ENCODE measurements around the gene DIPK1B. TPM values are rescaled to one million over a fixed set of nuclear protein-coding genes. Genes with fewer than 3 reads are reported as not detected.

Gene DIPK1B
- total RNA-seq, 2 donors from 2014 or later: 45.1 to 45.7 TPM

- H3K4me1 ChIP-seq: peaks cover 0 to 41% of the 10 kb centered on the region in 2 donors
- H3K4me3 ChIP-seq: peak overlapping the region; percentile 48 to 66
- peaks cover 58% of the 10 kb centered on the region for H3K36me3 ChIP-seq
- DNase-seq (ENCODE audit: low spot score): no peak
- TF ChIP-seq CTCF (IDR thresholded peaks at IDR 0.05): no peak
- H3K27ac ChIP-seq: peak overlapping the region; percentile 16 to 76
- H3K27me3 ChIP-seq: no peaks in the 10 kb centered on the region
- no peaks in the 10 kb centered on the region for H3K9me3 ChIP-seq
These were observed 43.2 kb upstream of the DIPK1B start for GRCh38 chr9:136668983-136669790.

GRCh38 chr9:136669791-136670464 is 42.4 kb upstream of the DIPK1B start:
- peaks cover 0 to 40% of the 10 kb centered on the region in 2 donors for H3K4me1 ChIP-seq
- H3K9me3 ChIP-seq: no peaks in the 10 kb centered on the region
- H3K4me3 ChIP-seq: peak overlapping the region; percentile 30 to 66
- TF ChIP-seq CTCF (IDR thresholded peaks at IDR 0.05): no peak
- no peaks in the 10 kb centered on the region for H3K27me3 ChIP-seq
- no peak for DNase-seq (ENCODE audit: low spot score)
- H3K27ac ChIP-seq: peak overlapping the region in 1 of 2 donors; percentile 76
- peaks cover 55% of the 10 kb centered on the region for H3K36me3 ChIP-seq

- peaks cover 50% of the 10 kb centered on the region for H3K36me3 ChIP-seq
- H3K4me3 ChIP-seq: peak overlapping the region; percentile 30 to 66
- H3K9me3 ChIP-seq: no peaks in the 10 kb centered on the region
- no peak for TF ChIP-seq CTCF (IDR thresholded peaks at IDR 0.05)
- no peak for DNase-seq (ENCODE audit: low spot score)
- peak overlapping the region in 1 of 2 donors; percentile 76 for H3K27ac ChIP-seq
- peaks cover 0 to 35% of the 10 kb centered on the region in 2 donors for H3K4me1 ChIP-seq
- no peaks in the 10 kb centered on the region for H3K27me3 ChIP-seq
These were observed 41.7 kb upstream of the DIPK1B start for GRCh38 chr9:136670576-136671253.

GRCh38 chr9:136671254-136671614 is 41.1 kb upstream of the DIPK1B start:
- peak overlapping the region in 1 of 2 donors; percentile 3 for H3K4me3 ChIP-seq
- no peak for TF ChIP-seq CTCF (IDR thresholded peaks at IDR 0.05)
- no peaks in the 10 kb centered on the region for H3K27me3 ChIP-seq
- no peak for DNase-seq (ENCODE audit: low spot score)
- peaks cover 0 to 33% of the 10 kb centered on the region in 2 donors for H3K4me1 ChIP-seq
- H3K36me3 ChIP-seq: peaks cover 54% of the 10 kb centered on the region
- H3K9me3 ChIP-seq: no peaks in the 10 kb centered on the region
- H3K27ac ChIP-seq: peak overlapping the region in 1 of 2 donors; percentile 45

- Histone ChIP-seq H3K36me3 (peaks cover 59% of the 10 kb centered on the region), H3K27ac (peak overlapping the region; percentile 43 to 45), H3K27me3 (no peaks in the 10 kb centered on the region), H3K9me3 (no peaks in the 10 kb centered on the region), H3K4me3 (no peak overlapping the region), H3K4me1 (peaks cover 0 to 27% of the 10 kb centered on the region in 2 donors)
- TF ChIP-seq CTCF (IDR thresholded peaks at IDR 0.05): peak; percentile 83 to 91
- DNase-seq (ENCODE audit: low spot score): no peak
These were observed 40.5 kb upstream of the DIPK1B start for GRCh38 chr9:136671646-136672430.

Measured in right atrium auricular region (tissue), 2 donors.